C4-2B (cell line): Measurements from ENCODE around the gene NFATC2.

ENCODE experiments used
- H3K27ac ChIP-seq: fragments of 450-650 bp; 2 replicates; pipeline ENCODE4 v1.5.1; 2017
- CTCF ChIP-seq: fragments of 450-650 bp; conservative IDR thresholded peaks from 2 replicates; pipeline ENCODE4 v1.5.1; 2017; ENCODE audit warnings: mild to moderate bottlenecking
- ZFX ChIP-seq: fragments of 450-650 bp; IDR thresholded peaks from 2 replicates; pipeline ENCODE4 v1.6.1; 2017

NFATC2 gene

GRCh38 chr20:51380401-51381385, 161.8 kb downstream of the NFATC2 start:
- H3K27ac ChIP-seq = no peak overlapping the region
- TF ChIP-seq CTCF = no peak
- TF ChIP-seq ZFX = no peak

- no peak overlapping the region for H3K27ac ChIP-seq
Observed at GRCh38 chr20:51379601-51380341, 162.7 kb downstream of the NFATC2 start.

GRCh38 chr20:51378171-51378928, 164.2 kb downstream of the NFATC2 start:
- no peak overlapping the region for H3K27ac ChIP-seq
- TF ChIP-seq ZFX = no peak
- TF ChIP-seq CTCF = no peak

More at GRCh38 chr20:51379601-51380341, 162.7 kb downstream of the NFATC2 start:
- TF ChIP-seq ZFX = no peak
- TF ChIP-seq CTCF = no peak

- TF ChIP-seq CTCF = no peak
- no peak for TF ChIP-seq ZFX
- H3K27ac ChIP-seq = no peak overlapping the region
Observed at GRCh38 chr20:51377132-51377531, 165.4 kb downstream of the NFATC2 start.

- no peak overlapping the region for H3K27ac ChIP-seq
- TF ChIP-seq CTCF (no peak), ZFX (no peak)
Observed at GRCh38 chr20:51376111-51376510, 166.4 kb downstream of the NFATC2 start.

GRCh38 chr20:51375561-51375960, 167.0 kb downstream of the NFATC2 start:
- TF ChIP-seq ZFX = no peak
- TF ChIP-seq CTCF = no peak
- no peak overlapping the region for H3K27ac ChIP-seq
